PFSK-1 (cell line): Measurements from ENCODE around the gene GGA1.

Experiments used
- FOXP2 ChIP-seq: optimal IDR thresholded peaks from 2 replicates; pipeline ENCODE3; 2011; ENCODE audit warnings: borderline replicate concordance, control low read depth, inconsistent platforms; ENCODE audit not compliant: insufficient read depth; ENCODE audit errors: extremely low read length, extremely low read depth
- POLR2AphosphoS5 ChIP-seq: IDR thresholded peaks from 2 replicates; pipeline ENCODE4 v1.6.1; 2012; ENCODE audit warnings: low read depth, mild to moderate bottlenecking, control low read depth, low read length, moderate library complexity
- REST ChIP-seq, 2 experiments: IDR thresholded peaks; 2 replicates each; pipeline versions ENCODE4 v1.6.1 to v1.8.0; 2011 to 2012; ENCODE audit warnings: low read depth in 2 of 2, low read length in 2 of 2, control low read depth in 1 of 2, inconsistent platforms in 1 of 2, mild to moderate bottlenecking in 1 of 2, moderate library complexity in 1 of 2; ENCODE audit not compliant: insufficient read depth in 1 of 2
- SIN3A ChIP-seq: IDR thresholded peaks from 2 replicates; pipeline ENCODE4 v1.6.1; 2012; ENCODE audit warnings: mild to moderate bottlenecking, low read length, moderate library complexity, borderline replicate concordance; ENCODE audit not compliant: insufficient read depth
- TAF1 ChIP-seq: IDR thresholded peaks from 2 replicates; pipeline ENCODE4 v1.6.1; 2012; ENCODE audit warnings: low read length, control low read depth, borderline replicate concordance; ENCODE audit not compliant: insufficient read depth

GRCh38 chr22:37636949-37637273 is 28.3 kb downstream of the GGA1 start:
- TF ChIP-seq POLR2AphosphoS5 (no peak), TAF1 (no peak), REST (IDR thresholded peaks at IDR 0.05; ENCODE audit: insufficient read depth in 1 of 2, low read depth in 2 of 2, low read length in 2 of 2) (no peak), SIN3A (no peak), FOXP2 (no peak)
